HEK293 (cell line): ENCODE data around the gene SEMA7A.

ENCODE experiments used
- BCL11B ChIP-seq: fragments of 450-650 bp; formaldehyde crosslinking; IDR thresholded peaks from 2 replicates; pipeline ENCODE4 v1.5.1; 2016; ENCODE audit warnings: low read depth, missing biosample characterization, missing genetic modification characterization
- SETDB1 ChIP-seq: IDR thresholded peaks from one replicate; pipeline ENCODE4 v1.6.1; 2017; ENCODE audit warnings: mild to moderate bottlenecking, low read length, moderate library complexity, mixed read lengths; ENCODE audit not compliant: insufficient read length
- SP2 ChIP-seq: fragments of 450-650 bp; formaldehyde crosslinking; IDR thresholded peaks from 2 replicates; pipeline ENCODE4 v1.5.1; 2016; ENCODE audit warnings: missing biosample characterization, missing genetic modification characterization
- ZNF140 ChIP-seq: fragments of 450-650 bp; formaldehyde crosslinking; IDR thresholded peaks from 2 replicates; pipeline ENCODE4 v1.5.1; 2016; ENCODE audit warnings: missing biosample characterization, missing genetic modification characterization
- ZNF16 ChIP-seq: fragments of 450-650 bp; formaldehyde crosslinking; IDR thresholded peaks from 2 replicates; pipeline ENCODE4 v1.5.1; 2016; ENCODE audit warnings: low read depth, missing biosample characterization, missing genetic modification characterization
- ZNF366 ChIP-seq: fragments of 450-650 bp; formaldehyde crosslinking; conservative IDR thresholded peaks from 2 replicates; pipeline ENCODE4 v1.5.1; 2016; ENCODE audit warnings: missing biosample characterization, missing genetic modification characterization
- ZNF37A ChIP-seq: fragments of 450-650 bp; IDR thresholded peaks from 2 replicates; pipeline ENCODE4 v1.5.1; 2018; ENCODE audit warnings: missing biosample characterization, missing genetic modification characterization
- ZNF394 ChIP-seq: fragments of 450-650 bp; formaldehyde crosslinking; IDR thresholded peaks from 2 replicates; pipeline ENCODE4 v1.5.1; 2016; ENCODE audit warnings: missing biosample characterization, missing genetic modification characterization, mild to moderate bottlenecking, moderate library complexity, borderline replicate concordance
- ZNF501 ChIP-seq: fragments of 450-650 bp; formaldehyde crosslinking; IDR thresholded peaks from 2 replicates; pipeline ENCODE4 v1.5.1; 2016; ENCODE audit warnings: missing biosample characterization, missing genetic modification characterization
- ZNF514 ChIP-seq: fragments of 450-650 bp; formaldehyde crosslinking; IDR thresholded peaks from 2 replicates; pipeline ENCODE4 v1.5.1; 2016; ENCODE audit warnings: missing biosample characterization, missing genetic modification characterization
- ZNF530 ChIP-seq: fragments of 450-650 bp; formaldehyde crosslinking; IDR thresholded peaks from 2 replicates; pipeline ENCODE4 v1.5.1; 2016; ENCODE audit warnings: low read depth, missing biosample characterization, missing genetic modification characterization
- ZNF785 ChIP-seq: fragments of 450-650 bp; formaldehyde crosslinking; IDR thresholded peaks from 2 replicates; pipeline ENCODE4 v1.5.1; 2016; ENCODE audit warnings: missing biosample characterization, missing genetic modification characterization
- TF ChIP-seq, protein P1 (sequence below): fragments of 450-650 bp; formaldehyde crosslinking; IDR thresholded peaks from 2 replicates; pipeline ENCODE4 v1.5.1; 2017; ENCODE audit warnings: missing biosample characterization, missing genetic modification characterization
- TF ChIP-seq, protein P2 (sequence below): fragments of 450-650 bp; formaldehyde crosslinking; IDR thresholded peaks from 2 replicates; pipeline ENCODE4 v1.5.1; 2016; ENCODE audit warnings: missing biosample characterization, missing genetic modification characterization
- TF ChIP-seq, protein P3 (sequence below): fragments of 450-650 bp; formaldehyde crosslinking; IDR thresholded peaks from 2 replicates; pipeline ENCODE4 v1.5.1; 2016; ENCODE audit warnings: missing biosample characterization, missing genetic modification characterization
- TF ChIP-seq, protein P4 (sequence below): fragments of 450-650 bp; formaldehyde crosslinking; IDR thresholded peaks from 2 replicates; pipeline ENCODE4 v1.5.1; 2016; ENCODE audit warnings: missing biosample characterization, missing genetic modification characterization, borderline replicate concordance
- TF ChIP-seq, protein P5 (sequence below): fragments of 450-650 bp; formaldehyde crosslinking; IDR thresholded peaks from 2 replicates; pipeline ENCODE4 v1.5.1; 2017; ENCODE audit warnings: missing biosample characterization, mild to moderate bottlenecking, missing genetic modification characterization, moderate library complexity
- TF ChIP-seq, protein P6 (sequence below): fragments of 450-650 bp; formaldehyde crosslinking; IDR thresholded peaks from 2 replicates; pipeline ENCODE4 v1.5.1; 2017; ENCODE audit warnings: missing biosample characterization, missing genetic modification characterization
- TF ChIP-seq, protein P7 (sequence below): fragments of 450-650 bp; formaldehyde crosslinking; IDR thresholded peaks from 2 replicates; pipeline ENCODE4 v1.5.1; 2016; ENCODE audit warnings: missing biosample characterization, missing genetic modification characterization
- TF ChIP-seq, protein P8 (sequence below): fragments of 450-650 bp; formaldehyde crosslinking; IDR thresholded peaks from 2 replicates; pipeline ENCODE4 v1.5.1; 2017; ENCODE audit warnings: missing biosample characterization, missing genetic modification characterization
- TF ChIP-seq, protein P9 (sequence below): fragments of 450-650 bp; formaldehyde crosslinking; IDR thresholded peaks from 2 replicates; pipeline ENCODE4 v1.5.1; 2016; ENCODE audit warnings: missing biosample characterization, missing genetic modification characterization

The SEMA7A gene

DNA sequence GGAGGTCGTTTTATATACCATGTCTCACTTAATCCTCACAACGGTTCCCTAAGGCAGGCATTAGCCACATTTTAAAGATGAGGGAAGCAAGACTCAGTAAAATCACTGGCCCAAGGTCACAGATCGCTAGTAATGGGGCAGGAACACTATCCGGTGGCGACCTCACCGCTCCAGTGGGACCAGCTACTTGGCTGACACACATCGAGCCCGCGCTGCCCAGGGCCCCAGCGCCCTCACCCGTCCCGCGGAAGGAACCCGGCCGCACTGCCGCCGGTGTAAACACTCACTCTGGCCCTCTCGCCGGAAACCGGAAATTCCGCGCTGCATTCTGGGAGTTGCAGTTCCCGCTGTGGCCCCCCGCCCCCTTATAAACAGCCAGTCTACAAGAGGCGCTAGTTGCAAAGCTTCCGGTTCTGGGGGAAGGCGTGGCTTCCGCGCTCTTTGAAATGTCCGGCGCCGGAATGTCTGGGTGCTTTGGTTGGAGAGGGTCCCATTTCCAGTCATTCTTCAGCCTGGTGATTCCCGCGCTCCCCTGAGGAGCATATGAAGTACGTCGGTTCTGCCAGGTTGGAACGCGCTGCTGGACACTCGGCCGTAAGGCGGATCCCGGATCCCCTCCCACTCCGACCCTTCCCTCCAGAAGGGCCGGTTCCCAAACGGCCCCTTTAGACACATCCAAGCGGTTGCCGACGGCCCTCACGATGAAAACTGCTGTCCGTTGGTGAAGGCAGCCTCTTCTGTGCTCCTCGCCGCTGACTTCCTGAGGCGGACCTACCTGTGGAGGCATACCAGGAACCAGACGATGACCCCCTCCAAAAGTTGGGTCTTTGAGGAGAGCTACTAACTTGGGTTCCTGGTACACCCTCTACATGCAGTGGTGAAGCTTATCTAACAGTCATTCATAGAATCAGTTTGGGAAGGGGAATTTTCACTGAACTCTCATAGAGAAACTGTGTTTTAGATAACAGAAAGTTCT is 27.4 kb upstream of the SEMA7A start, which contains the start of gene UBL7 (continued):
- TF ChIP-seq, protein P1, sequence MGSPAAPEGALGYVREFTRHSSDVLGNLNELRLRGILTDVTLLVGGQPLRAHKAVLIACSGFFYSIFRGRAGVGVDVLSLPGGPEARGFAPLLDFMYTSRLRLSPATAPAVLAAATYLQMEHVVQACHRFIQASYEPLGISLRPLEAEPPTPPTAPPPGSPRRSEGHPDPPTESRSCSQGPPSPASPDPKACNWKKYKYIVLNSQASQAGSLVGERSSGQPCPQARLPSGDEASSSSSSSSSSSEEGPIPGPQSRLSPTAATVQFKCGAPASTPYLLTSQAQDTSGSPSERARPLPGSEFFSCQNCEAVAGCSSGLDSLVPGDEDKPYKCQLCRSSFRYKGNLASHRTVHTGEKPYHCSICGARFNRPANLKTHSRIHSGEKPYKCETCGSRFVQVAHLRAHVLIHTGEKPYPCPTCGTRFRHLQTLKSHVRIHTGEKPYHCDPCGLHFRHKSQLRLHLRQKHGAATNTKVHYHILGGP = no peak
- TF ChIP-seq ZNF16 (no peak), ZNF501 (tag by site-specific recombination) (peak; percentile 74), ZNF514 (tag by site-specific recombination) (no peak), BCL11B (tag by site-specific recombination) (peak; percentile 73), ZNF366 (peak; percentile 87), SP2 (tag by site-specific recombination) (peak; percentile 92), ZNF530 (tag by site-specific recombination) (no peak), ZNF785 (tag by site-specific recombination) (no peak), ZNF394 (no peak; the same call in 1 of the 2 replicates), ZNF37A (no peak), ZNF140 (tag by site-specific recombination) (no peak), SETDB1 (no peak)
- TF ChIP-seq, protein P2, sequence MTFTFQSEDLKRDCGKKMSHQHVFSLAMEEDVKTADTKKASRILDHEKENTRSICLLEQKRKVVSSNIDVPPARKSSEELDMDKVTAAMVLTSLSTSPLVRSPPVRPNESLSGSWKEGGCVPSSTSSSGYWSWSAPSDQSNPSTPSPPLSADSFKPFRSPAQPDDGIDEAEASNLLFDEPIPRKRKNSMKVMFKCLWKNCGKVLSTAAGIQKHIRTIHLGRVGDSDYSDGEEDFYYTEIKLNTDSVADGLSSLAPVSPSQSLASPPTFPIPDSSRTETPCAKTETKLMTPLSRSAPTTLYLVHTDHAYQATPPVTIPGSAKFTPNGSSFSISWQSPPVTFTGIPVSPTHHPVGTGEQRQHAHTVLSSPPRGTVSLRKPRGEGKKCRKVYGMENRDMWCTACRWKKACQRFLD (tag by site-specific recombination) = no peak
- TF ChIP-seq, protein P3, sequence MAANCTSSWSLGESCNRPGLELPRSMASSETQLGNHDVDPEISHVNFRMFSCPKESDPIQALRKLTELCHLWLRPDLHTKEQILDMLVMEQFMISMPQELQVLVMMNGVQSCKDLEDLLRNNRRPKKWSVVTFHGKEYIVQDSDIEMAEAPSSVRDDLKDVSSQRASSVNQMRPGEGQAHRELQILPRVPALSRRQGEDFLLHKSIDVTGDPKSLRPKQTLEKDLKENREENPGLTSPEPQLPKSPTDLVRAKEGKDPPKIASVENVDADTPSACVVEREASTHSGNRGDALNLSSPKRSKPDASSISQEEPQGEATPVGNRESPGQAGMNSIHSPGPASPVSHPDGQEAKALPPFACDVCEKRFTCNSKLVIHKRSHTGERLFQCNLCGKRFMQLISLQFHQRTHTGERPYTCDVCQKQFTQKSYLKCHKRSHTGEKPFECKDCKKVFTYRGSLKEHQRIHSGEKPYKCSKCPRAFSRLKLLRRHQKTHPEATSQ (tag by site-specific recombination) = peak; percentile 91
- TF ChIP-seq, protein P4, sequence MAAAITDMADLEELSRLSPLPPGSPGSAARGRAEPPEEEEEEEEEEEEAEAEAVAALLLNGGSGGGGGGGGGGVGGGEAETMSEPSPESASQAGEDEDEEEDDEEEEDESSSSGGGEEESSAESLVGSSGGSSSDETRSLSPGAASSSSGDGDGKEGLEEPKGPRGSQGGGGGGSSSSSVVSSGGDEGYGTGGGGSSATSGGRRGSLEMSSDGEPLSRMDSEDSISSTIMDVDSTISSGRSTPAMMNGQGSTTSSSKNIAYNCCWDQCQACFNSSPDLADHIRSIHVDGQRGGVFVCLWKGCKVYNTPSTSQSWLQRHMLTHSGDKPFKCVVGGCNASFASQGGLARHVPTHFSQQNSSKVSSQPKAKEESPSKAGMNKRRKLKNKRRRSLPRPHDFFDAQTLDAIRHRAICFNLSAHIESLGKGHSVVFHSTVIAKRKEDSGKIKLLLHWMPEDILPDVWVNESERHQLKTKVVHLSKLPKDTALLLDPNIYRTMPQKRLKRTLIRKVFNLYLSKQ (tag by site-specific recombination) = no peak
- TF ChIP-seq, protein P5, sequence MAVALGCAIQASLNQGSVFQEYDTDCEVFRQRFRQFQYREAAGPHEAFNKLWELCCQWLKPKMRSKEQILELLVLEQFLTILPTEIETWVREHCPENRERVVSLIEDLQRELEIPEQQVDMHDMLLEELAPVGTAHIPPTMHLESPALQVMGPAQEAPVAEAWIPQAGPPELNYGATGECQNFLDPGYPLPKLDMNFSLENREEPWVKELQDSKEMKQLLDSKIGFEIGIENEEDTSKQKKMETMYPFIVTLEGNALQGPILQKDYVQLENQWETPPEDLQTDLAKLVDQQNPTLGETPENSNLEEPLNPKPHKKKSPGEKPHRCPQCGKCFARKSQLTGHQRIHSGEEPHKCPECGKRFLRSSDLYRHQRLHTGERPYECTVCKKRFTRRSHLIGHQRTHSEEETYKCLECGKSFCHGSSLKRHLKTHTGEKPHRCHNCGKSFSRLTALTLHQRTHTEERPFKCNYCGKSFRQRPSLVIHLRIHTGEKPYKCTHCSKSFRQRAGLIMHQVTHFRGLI (tag by site-specific recombination) = peak; percentile 50; the same call in 1 of the 2 replicates
- TF ChIP-seq, protein P6, sequence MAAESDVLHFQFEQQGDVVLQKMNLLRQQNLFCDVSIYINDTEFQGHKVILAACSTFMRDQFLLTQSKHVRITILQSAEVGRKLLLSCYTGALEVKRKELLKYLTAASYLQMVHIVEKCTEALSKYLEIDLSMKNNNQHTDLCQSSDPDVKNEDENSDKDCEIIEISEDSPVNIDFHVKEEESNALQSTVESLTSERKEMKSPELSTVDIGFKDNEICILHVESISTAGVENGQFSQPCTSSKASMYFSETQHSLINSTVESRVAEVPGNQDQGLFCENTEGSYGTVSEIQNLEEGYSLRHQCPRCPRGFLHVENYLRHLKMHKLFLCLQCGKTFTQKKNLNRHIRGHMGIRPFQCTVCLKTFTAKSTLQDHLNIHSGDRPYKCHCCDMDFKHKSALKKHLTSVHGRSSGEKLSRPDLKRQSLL (tag by site-specific recombination) = no peak
- TF ChIP-seq, protein P7, sequence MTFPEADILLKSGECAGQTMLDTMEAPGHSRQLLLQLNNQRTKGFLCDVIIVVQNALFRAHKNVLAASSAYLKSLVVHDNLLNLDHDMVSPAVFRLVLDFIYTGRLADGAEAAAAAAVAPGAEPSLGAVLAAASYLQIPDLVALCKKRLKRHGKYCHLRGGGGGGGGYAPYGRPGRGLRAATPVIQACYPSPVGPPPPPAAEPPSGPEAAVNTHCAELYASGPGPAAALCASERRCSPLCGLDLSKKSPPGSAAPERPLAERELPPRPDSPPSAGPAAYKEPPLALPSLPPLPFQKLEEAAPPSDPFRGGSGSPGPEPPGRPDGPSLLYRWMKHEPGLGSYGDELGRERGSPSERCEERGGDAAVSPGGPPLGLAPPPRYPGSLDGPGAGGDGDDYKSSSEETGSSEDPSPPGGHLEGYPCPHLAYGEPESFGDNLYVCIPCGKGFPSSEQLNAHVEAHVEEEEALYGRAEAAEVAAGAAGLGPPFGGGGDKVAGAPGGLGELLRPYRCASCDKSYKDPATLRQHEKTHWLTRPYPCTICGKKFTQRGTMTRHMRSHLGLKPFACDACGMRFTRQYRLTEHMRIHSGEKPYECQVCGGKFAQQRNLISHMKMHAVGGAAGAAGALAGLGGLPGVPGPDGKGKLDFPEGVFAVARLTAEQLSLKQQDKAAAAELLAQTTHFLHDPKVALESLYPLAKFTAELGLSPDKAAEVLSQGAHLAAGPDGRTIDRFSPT = peak; percentile 57
- TF ChIP-seq, protein P8, sequence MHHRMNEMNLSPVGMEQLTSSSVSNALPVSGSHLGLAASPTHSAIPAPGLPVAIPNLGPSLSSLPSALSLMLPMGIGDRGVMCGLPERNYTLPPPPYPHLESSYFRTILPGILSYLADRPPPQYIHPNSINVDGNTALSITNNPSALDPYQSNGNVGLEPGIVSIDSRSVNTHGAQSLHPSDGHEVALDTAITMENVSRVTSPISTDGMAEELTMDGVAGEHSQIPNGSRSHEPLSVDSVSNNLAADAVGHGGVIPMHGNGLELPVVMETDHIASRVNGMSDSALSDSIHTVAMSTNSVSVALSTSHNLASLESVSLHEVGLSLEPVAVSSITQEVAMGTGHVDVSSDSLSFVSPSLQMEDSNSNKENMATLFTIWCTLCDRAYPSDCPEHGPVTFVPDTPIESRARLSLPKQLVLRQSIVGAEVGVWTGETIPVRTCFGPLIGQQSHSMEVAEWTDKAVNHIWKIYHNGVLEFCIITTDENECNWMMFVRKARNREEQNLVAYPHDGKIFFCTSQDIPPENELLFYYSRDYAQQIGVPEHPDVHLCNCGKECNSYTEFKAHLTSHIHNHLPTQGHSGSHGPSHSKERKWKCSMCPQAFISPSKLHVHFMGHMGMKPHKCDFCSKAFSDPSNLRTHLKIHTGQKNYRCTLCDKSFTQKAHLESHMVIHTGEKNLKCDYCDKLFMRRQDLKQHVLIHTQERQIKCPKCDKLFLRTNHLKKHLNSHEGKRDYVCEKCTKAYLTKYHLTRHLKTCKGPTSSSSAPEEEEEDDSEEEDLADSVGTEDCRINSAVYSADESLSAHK = no peak
- TF ChIP-seq, protein P9, sequence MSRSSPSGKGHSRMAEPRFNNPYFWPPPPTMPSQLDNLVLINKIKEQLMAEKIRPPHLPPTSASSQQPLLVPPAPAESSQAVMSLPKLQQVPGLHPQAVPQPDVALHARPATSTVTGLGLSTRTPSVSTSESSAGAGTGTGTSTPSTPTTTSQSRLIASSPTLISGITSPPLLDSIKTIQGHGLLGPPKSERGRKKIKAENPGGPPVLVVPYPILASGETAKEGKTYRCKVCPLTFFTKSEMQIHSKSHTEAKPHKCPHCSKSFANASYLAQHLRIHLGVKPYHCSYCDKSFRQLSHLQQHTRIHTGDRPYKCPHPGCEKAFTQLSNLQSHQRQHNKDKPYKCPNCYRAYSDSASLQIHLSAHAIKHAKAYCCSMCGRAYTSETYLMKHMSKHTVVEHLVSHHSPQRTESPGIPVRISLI (tag by site-specific recombination) = no peak
